ENCODE data around the gene MTMR12.

The MTMR12 gene

DNA sequence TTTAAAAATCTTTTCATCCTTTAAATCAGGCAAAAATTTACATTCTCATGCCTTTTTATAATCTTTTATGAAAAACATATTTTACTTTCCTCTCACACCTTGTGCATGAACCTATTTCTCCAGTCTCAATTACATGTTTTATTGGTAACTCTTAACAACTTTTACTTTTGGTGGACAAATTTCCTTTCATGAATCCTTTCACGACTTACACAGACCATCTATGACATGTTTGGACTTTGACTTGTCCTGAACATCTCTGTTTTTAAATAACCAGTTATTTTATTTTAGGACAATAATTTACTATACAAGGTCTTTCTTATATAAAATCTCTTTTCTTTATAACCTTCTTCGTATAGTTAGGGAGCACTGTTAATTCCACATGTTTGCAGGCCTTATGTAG, 26.5 kb upstream of the MTMR12 start:
- Histone ChIP-seq H3K27me3 (ENCODE audit: low read depth, low read length) (no peaks in the 10 kb centered on the region), H4K20me1 (ENCODE audit: insufficient read depth, low read length) (no peaks in the 10 kb centered on the region), H3K9ac (ENCODE audit: low read length) (no peak overlapping the region), H2AFZ (ENCODE audit: low read depth, low read length) (no peak overlapping the region), H3K79me2 (ENCODE audit: low read length) (no peaks in the 10 kb centered on the region), H3K9me3 (ENCODE audit: insufficient read depth, low read length) (peaks cover 14% of the 10 kb centered on the region; the same call in 1 of the 2 replicates), H3K4me1 (ENCODE audit: low read length) (no peaks in the 10 kb centered on the region), H3K4me2 (ENCODE audit: low read length) (no peak overlapping the region), H3K27ac (ENCODE audit: low read length) (no peak overlapping the region), H3K36me3 (replicated peaks; ENCODE audit: low read depth, low read length) (no peaks in the 10 kb centered on the region), H3K4me3 (ENCODE audit: low read length) (no peak overlapping the region)
- no peak for TF ChIP-seq EZH2phosphoT487 (IDR thresholded peaks at IDR 0.05; ENCODE audit: low read depth)
- TF ChIP-seq, protein P1, sequence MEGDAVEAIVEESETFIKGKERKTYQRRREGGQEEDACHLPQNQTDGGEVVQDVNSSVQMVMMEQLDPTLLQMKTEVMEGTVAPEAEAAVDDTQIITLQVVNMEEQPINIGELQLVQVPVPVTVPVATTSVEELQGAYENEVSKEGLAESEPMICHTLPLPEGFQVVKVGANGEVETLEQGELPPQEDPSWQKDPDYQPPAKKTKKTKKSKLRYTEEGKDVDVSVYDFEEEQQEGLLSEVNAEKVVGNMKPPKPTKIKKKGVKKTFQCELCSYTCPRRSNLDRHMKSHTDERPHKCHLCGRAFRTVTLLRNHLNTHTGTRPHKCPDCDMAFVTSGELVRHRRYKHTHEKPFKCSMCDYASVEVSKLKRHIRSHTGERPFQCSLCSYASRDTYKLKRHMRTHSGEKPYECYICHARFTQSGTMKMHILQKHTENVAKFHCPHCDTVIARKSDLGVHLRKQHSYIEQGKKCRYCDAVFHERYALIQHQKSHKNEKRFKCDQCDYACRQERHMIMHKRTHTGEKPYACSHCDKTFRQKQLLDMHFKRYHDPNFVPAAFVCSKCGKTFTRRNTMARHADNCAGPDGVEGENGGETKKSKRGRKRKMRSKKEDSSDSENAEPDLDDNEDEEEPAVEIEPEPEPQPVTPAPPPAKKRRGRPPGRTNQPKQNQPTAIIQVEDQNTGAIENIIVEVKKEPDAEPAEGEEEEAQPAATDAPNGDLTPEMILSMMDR (IDR thresholded peaks at IDR 0.05; ENCODE audit: low read depth, low read length): no peak

DNA sequence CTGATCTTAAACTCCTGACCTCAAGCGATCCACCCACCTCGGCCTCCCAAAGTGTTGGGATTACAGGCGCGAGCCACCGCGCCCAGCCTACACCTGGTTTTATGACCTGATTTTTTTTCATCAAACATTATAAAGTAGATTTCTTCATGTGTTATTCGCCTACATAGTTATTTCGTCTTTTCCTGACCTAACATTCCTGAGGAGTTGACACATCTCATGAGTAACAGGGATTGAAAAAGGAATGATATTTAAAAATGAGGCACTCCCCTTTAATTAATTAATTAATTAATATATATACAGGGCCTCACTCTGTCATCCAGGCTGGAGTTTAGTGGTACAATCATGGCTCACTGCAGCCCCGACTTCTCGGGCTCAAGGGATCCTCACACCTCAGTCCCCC, 20.2 kb upstream of the MTMR12 start:
- Histone ChIP-seq H3K4me3 (ENCODE audit: low read length) (no peak overlapping the region), H3K27me3 (ENCODE audit: low read depth, low read length) (no peaks in the 10 kb centered on the region), H3K79me2 (ENCODE audit: low read length) (no peaks in the 10 kb centered on the region), H3K9me3 (ENCODE audit: insufficient read depth, low read length) (0 out of 2 replicates have a peak, but pooled peaks cover 5% of the 10 kb centered on the region), H4K20me1 (ENCODE audit: insufficient read depth, low read length) (no peaks in the 10 kb centered on the region), H3K27ac (ENCODE audit: low read length) (no peak overlapping the region), H3K4me2 (ENCODE audit: low read length) (no peak overlapping the region), H3K4me1 (ENCODE audit: low read length) (peaks cover 17% of the 10 kb centered on the region), H3K36me3 (replicated peaks; ENCODE audit: low read depth, low read length) (no peaks in the 10 kb centered on the region), H3K9ac (ENCODE audit: low read length) (no peak overlapping the region), H2AFZ (ENCODE audit: low read depth, low read length) (no peak overlapping the region)
- TF ChIP-seq EZH2phosphoT487 (IDR thresholded peaks at IDR 0.05; ENCODE audit: low read depth): no peak
- TF ChIP-seq, protein P1 (IDR thresholded peaks at IDR 0.05; ENCODE audit: low read depth, low read length): no peak

DNA sequence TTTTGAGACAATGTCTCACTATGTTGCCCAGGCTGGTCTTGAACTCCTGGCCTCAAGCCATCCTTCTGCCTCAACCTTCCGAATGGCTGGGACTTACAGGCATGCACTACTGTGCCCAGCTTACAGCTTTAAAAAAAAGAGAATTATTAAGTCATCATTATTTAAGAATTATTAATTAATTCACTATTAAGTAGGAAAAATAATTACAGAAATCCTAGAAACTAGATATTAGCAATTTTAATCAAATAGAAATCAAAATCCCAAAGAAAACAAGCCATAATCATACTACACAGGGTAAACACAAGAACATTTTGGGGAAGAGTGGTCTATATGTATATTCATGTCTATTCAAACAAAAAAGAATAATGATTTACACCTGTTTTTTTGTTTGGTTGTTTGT, 19.6 kb upstream of the MTMR12 start:
- no peaks in the 10 kb centered on the region for H3K27me3 ChIP-seq (ENCODE audit: low read depth, low read length)
- 0 out of 2 replicates have a peak, but pooled peaks cover 5% of the 10 kb centered on the region for H3K9me3 ChIP-seq (ENCODE audit: insufficient read depth, low read length)
- peaks cover 17% of the 10 kb centered on the region for H3K4me1 ChIP-seq (ENCODE audit: low read length)
- no peak overlapping the region for H3K4me2 ChIP-seq (ENCODE audit: low read length)
- H4K20me1 ChIP-seq (ENCODE audit: insufficient read depth, low read length): no peaks in the 10 kb centered on the region
- no peaks in the 10 kb centered on the region for H3K79me2 ChIP-seq (ENCODE audit: low read length)
- H3K9ac ChIP-seq (ENCODE audit: low read length): no peak overlapping the region
- no peaks in the 10 kb centered on the region for H3K36me3 ChIP-seq (replicated peaks; ENCODE audit: low read depth, low read length)
- H3K27ac ChIP-seq (ENCODE audit: low read length): no peak overlapping the region
- H2AFZ ChIP-seq (ENCODE audit: low read depth, low read length): no peak overlapping the region
- no peak overlapping the region for H3K4me3 ChIP-seq (ENCODE audit: low read length)
- no peak for TF ChIP-seq EZH2phosphoT487 (IDR thresholded peaks at IDR 0.05; ENCODE audit: low read depth)
- TF ChIP-seq, protein P1 (IDR thresholded peaks at IDR 0.05; ENCODE audit: low read depth, low read length): no peak

DNA sequence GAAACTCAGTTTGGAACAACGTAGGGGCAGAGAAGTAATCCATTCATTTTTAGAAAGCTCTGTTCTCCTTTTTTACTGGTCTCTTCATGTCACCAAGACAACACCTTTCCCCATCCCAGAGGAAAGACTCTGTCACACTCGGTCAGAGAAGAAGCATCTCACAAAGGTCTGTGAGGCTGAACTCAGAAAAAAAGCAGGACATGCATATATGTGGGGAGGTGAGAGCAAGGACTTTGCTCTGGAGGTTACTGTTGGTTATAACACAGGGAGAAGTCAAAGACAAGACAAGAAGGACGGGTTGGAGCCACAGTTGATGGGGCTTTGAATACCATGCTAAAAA, 19.2 kb upstream of the MTMR12 start:
- Histone ChIP-seq H3K4me3 (ENCODE audit: low read length) (peak overlapping the region; percentile 31; the same call in 1 of the 2 replicates), H4K20me1 (ENCODE audit: insufficient read depth, low read length) (no peaks in the 10 kb centered on the region), H3K4me2 (ENCODE audit: low read length) (peak overlapping the region; percentile 70), H3K79me2 (ENCODE audit: low read length) (no peaks in the 10 kb centered on the region), H3K36me3 (replicated peaks; ENCODE audit: low read depth, low read length) (no peaks in the 10 kb centered on the region), H3K27me3 (ENCODE audit: low read depth, low read length) (no peaks in the 10 kb centered on the region), H2AFZ (ENCODE audit: low read depth, low read length) (no peak overlapping the region; the same call in 1 of the 2 replicates), H3K9me3 (ENCODE audit: insufficient read depth, low read length) (0 out of 2 replicates have a peak, but pooled peaks cover 4% of the 10 kb centered on the region), H3K9ac (ENCODE audit: low read length) (no peak overlapping the region; the same call in 1 of the 2 replicates), H3K27ac (ENCODE audit: low read length) (no peak overlapping the region), H3K4me1 (ENCODE audit: low read length) (peaks cover 17% of the 10 kb centered on the region)
- no peak for TF ChIP-seq EZH2phosphoT487 (IDR thresholded peaks at IDR 0.05; ENCODE audit: low read depth)
- TF ChIP-seq, protein P1 (IDR thresholded peaks at IDR 0.05; ENCODE audit: low read depth, low read length): no peak

Data from OCI-LY3 (cell line).